ENCODE results near the gene NTSR2. TPM values are rescaled to one million over a fixed set of nuclear protein-coding genes. Genes with fewer than 3 reads are reported as not detected.

NTSR2 gene
- total RNA-seq, 1 donor from 2014 or later: not detected

DNA sequence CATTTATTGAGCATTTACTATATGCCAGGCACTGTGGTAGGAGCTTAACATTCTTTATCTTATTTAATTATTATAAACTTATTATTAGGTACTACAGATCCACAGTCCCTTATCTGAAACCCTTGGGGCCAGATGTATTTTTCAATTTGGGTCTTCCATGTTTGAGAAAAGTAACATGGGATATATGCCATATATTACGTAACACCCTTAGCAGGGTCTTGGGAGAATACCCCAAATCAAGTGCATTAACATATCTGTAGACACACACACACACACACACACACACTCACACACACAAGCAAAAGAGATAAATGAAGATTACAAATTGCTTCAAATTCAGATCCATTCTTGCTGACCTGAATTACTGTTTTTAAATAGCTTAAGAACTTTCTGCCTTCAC, 13.7 kb downstream of the NTSR2 start:
- no peaks in the 10 kb centered on the region for H3K4me1 Mint-ChIP-seq (ENCODE audit: low read depth)
- intact Hi-C loops (cut with micrococcal nuclease): no loop called here
- no peak overlapping the region for H3K4me3 Mint-ChIP-seq (ENCODE audit: low read depth)
- no peaks in the 10 kb centered on the region for H3K36me3 Mint-ChIP-seq (ENCODE audit: low read depth)
- H3K27me3 Mint-ChIP-seq (ENCODE audit: low read depth): no peaks in the 10 kb centered on the region
- DNase-seq (ENCODE audit: low spot score): no peak
- H3K9me3 Mint-ChIP-seq: no peaks in the 10 kb centered on the region
- no peak overlapping the region for H3K27ac Mint-ChIP-seq

DNA sequence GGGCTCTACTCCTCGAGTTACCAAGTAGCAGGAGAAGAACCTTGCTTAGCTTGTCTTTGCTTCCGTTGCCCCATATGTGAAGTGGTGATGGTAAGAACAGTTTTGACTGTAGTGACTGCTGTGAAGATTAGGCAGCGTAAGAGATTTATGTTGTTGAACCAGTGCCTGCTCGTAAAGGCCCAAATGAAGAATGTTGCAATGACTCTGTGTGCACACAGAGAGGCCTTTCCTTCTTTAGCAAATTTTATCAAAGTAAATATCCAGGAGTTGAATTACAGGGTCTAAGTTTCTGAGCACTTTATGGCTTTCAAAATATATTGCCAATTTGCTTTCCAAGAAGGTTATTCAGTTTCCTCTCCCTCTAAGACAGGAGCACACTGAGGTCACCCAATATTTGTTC, 14.5 kb downstream of the NTSR2 start:
- Mint-ChIP-seq H3K36me3 (ENCODE audit: low read depth) (no peaks in the 10 kb centered on the region), H3K9me3 (no peaks in the 10 kb centered on the region), H3K4me3 (ENCODE audit: low read depth) (no peak overlapping the region), H3K4me1 (ENCODE audit: low read depth) (no peaks in the 10 kb centered on the region), H3K27ac (no peak overlapping the region), H3K27me3 (ENCODE audit: low read depth) (peaks cover under 1% of the 10 kb centered on the region)
- no peak for DNase-seq (ENCODE audit: low spot score)
- intact Hi-C loops (cut with micrococcal nuclease): no loop called here

DNA sequence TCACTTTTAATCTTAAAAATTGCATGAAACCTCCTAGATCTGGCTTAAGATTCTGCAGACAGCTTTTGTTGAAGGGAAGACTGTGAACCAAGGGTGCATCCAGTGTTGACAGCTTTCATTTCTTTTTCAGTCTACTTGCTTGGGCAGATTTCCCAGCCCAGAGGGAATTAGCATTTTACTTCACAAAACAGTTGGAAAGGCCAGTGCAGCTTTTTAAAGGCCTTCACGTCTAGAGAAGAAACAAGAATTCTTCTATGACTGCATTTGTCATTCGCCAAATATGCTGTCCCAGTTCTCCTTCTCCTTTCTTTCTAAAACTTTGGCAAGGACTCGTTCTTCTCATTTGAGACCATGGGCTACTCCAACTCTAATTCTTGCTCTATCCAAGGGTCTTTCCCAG, 17.4 kb downstream of the NTSR2 start:
- Mint-ChIP-seq H3K27ac (no peak overlapping the region), H3K4me3 (ENCODE audit: low read depth) (no peak overlapping the region), H3K4me1 (ENCODE audit: low read depth) (no peaks in the 10 kb centered on the region), H3K27me3 (ENCODE audit: low read depth) (peaks cover 6% of the 10 kb centered on the region), H3K36me3 (ENCODE audit: low read depth) (no peaks in the 10 kb centered on the region), H3K9me3 (no peaks in the 10 kb centered on the region)
- no peak for DNase-seq (ENCODE audit: low spot score)
- intact Hi-C loops (cut with micrococcal nuclease): no loop called here

DNA sequence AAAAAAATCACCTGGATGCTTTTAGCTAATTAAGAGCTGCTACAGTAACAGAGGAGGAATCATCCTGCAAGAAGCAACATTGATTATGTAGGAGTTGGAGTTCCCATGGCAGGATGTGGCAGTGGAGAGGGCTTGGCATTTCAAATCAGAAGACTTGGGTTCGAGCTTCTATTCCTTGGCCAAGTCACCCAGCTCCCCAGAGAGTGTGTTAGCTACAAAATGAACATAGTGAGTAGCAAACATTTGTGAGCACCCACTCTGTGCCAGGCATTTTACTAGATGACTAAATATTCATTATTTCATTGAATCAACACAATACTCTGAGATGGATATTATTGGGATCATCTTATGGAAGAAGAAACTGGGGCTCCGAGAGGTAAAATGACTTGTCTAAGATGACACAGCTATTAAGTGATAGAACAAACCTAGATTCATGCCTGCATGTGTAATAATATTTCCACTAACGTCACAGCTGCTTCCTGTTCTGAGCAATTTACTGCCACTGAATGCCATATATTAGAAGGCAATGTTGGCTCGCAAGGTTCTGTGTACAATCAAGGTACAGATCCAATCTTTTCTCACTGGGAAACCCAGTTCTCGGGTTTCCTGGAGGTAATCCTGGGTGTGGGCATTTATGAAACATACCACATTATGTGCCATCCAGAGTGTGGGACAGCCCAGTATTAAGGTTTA, 18.0 kb downstream of the NTSR2 start:
- Mint-ChIP-seq H3K36me3 (ENCODE audit: low read depth) (no peaks in the 10 kb centered on the region), H3K27me3 (ENCODE audit: low read depth) (peaks cover 6% of the 10 kb centered on the region), H3K4me3 (ENCODE audit: low read depth) (no peak overlapping the region), H3K9me3 (no peaks in the 10 kb centered on the region), H3K4me1 (ENCODE audit: low read depth) (no peaks in the 10 kb centered on the region), H3K27ac (no peak overlapping the region)
- intact Hi-C loops (cut with micrococcal nuclease): no loop called here
- DNase-seq (ENCODE audit: low spot score): no peak

DNA sequence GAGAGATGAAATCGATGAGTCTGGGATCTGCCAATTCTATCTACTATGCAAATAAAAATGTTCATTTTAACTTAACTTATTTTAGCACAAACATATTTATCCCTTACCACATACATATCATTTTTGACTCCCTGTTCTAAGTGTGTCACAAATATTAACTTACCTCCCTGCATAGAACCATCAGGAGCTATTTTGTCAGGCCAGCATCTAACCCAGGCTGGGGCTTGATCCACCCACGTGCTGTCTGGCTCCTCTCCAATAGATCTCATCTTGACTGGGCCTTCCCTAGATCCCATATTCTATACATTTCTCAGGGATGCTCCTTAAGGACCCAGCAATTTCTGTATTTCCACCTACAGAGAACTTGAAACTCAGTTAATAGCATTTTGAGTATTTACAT, 20.9 kb downstream of the NTSR2 start:
- H3K27ac Mint-ChIP-seq: no peak overlapping the region
- DNase-seq (ENCODE audit: low spot score): no peak
- no peaks in the 10 kb centered on the region for H3K9me3 Mint-ChIP-seq
- no peaks in the 10 kb centered on the region for H3K4me1 Mint-ChIP-seq (ENCODE audit: low read depth)
- intact Hi-C loops (cut with micrococcal nuclease): no loop called here
- no peaks in the 10 kb centered on the region for H3K36me3 Mint-ChIP-seq (ENCODE audit: low read depth)
- H3K27me3 Mint-ChIP-seq (ENCODE audit: low read depth): peaks cover 6% of the 10 kb centered on the region
- no peak overlapping the region for H3K4me3 Mint-ChIP-seq (ENCODE audit: low read depth)

DNA sequence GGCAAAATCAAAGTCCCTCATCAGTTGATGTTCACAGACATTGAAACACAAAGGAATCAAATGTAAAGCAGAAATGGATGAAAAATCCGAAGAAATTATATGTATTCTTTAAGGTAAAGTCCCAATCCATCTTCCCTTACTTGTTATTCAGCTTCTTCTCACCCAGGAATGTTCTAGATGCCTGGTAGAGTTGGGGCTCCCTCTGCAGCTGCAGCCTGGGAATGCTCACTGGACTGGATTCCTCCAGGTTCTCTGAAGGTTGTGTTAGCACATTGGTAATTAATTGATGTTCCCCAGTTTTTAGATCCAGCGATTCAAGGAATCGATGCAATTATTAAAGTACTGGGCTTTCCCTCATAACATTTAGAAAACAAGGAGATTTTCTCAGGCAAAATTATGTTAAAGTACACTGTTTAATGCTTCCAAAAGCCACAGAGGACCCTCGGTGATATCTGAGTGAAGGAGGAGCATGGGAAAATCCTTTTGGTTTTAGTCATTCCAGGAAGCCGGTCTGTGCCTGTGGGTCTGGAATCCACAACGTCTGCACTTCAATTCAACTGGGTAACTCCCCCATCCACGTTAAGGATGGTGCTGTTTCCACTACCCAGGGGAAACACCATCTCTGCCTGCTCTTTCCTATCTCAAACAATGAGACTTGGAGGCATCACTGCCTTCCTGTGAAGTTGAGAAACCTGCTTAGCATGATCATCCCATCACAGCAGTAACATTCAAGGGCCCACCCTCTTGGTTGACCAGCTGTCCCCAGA, 22.0 kb downstream of the NTSR2 start:
- no peak overlapping the region for H3K27ac Mint-ChIP-seq
- no peak overlapping the region for H3K4me3 Mint-ChIP-seq (ENCODE audit: low read depth)
- peaks cover 6% of the 10 kb centered on the region for H3K27me3 Mint-ChIP-seq (ENCODE audit: low read depth)
- no peaks in the 10 kb centered on the region for H3K36me3 Mint-ChIP-seq (ENCODE audit: low read depth)
- intact Hi-C loops (cut with micrococcal nuclease): no loop called here
- no peaks in the 10 kb centered on the region for H3K9me3 Mint-ChIP-seq
- H3K4me1 Mint-ChIP-seq (ENCODE audit: low read depth): no peaks in the 10 kb centered on the region
- DNase-seq (ENCODE audit: low spot score): no peak

DNA sequence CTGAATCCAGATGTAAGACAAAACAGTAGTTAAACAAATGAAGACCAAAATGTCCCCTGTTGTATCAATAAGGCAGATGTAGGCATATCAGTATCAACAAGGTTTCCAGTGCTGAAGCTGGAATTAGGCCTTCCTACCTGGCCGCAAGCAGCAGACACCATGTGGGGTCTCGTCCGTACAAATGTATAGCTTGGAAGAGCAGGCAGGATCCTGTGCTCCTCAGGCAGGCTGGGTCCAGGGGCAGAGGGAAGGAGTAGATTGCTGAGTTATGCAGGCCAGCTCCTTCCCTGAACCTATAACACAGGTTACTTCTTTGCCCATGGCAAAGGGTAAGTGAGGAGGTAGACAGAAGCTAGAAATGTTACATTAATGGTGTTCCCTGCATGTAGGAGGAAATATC, 23.5 kb downstream of the NTSR2 start:
- no peak for DNase-seq (ENCODE audit: low spot score)
- Mint-ChIP-seq H3K36me3 (ENCODE audit: low read depth) (no peaks in the 10 kb centered on the region), H3K27me3 (ENCODE audit: low read depth) (peaks cover 6% of the 10 kb centered on the region), H3K9me3 (no peaks in the 10 kb centered on the region), H3K4me3 (ENCODE audit: low read depth) (no peak overlapping the region), H3K27ac (no peak overlapping the region), H3K4me1 (ENCODE audit: low read depth) (no peaks in the 10 kb centered on the region)
- intact Hi-C loops (cut with micrococcal nuclease): no loop called here

DNA sequence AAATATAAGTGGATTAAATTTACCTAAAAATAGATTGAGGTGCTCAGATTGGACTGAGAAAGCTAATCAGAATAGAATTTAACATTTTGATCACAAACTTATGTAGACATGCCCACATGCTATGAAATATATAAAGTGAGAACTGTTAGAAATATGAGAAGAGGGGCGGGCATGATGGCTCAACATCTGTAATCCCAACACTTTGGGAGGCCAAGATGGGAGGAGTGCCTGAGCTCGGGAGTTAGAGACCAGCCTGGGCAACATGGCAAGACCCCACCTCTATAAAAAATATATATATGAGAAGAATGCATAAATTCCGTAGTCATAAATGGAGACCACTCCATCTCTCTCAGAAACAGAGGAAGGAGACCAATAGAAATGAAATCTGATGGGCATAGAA, 25.7 kb downstream of the NTSR2 start:
- Mint-ChIP-seq H3K36me3 (ENCODE audit: low read depth) (no peaks in the 10 kb centered on the region), H3K27me3 (ENCODE audit: low read depth) (no peaks in the 10 kb centered on the region), H3K27ac (no peak overlapping the region), H3K9me3 (no peaks in the 10 kb centered on the region), H3K4me1 (ENCODE audit: low read depth) (no peaks in the 10 kb centered on the region), H3K4me3 (ENCODE audit: low read depth) (no peak overlapping the region)
- intact Hi-C loops (cut with micrococcal nuclease): no loop called here
- DNase-seq (ENCODE audit: low spot score): no peak

DNA sequence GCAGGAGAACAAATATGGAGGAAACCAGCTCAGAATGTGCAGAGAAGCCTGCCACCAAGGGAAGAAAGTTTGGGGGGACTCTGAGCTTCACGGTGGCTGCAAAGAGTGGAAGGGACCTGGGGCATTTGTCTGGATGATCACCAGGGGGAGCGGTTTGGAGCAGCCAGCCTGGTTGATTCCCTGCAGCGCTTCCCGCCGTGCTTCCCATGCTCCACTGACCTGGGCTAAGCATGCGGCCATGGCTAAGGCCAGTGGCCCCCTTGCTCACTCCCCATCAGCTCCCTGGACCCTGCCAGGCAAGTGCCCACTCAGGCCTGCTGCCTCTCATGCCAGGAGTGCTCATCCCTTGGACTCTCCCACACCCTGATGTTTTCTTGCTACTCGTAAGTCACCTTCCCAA, 27.0 kb downstream of the NTSR2 start:
- H3K36me3 Mint-ChIP-seq (ENCODE audit: low read depth): no peaks in the 10 kb centered on the region
- H3K4me1 Mint-ChIP-seq (ENCODE audit: low read depth): no peaks in the 10 kb centered on the region
- H3K4me3 Mint-ChIP-seq (ENCODE audit: low read depth): no peak overlapping the region
- no peak for DNase-seq (ENCODE audit: low spot score)
- H3K27ac Mint-ChIP-seq: no peak overlapping the region
- no peaks in the 10 kb centered on the region for H3K27me3 Mint-ChIP-seq (ENCODE audit: low read depth)
- H3K9me3 Mint-ChIP-seq: no peaks in the 10 kb centered on the region
- intact Hi-C loops (cut with micrococcal nuclease): no loop called here

DNA sequence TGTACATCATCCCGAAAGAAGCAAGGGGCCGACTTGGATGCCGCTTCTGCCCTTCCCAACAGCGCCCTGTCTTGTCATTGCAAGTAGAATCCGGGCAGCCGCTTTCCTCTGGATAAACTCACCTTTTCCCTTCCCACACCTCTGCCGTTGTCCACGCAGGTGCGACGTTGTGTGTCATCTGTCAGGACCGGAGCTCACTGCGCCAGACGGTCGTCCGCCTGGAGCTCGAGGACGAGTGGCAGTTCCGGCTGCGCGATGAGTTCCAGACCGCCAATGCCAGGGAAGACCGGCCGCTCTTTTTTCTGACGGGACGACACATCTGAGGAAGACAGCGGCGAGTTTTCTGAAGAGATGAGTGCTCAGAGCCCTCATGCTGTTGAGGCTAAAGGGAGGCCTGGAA, 29.9 kb downstream of the NTSR2 start:
- Mint-ChIP-seq H3K27ac (no peak overlapping the region), H3K36me3 (ENCODE audit: low read depth) (no peaks in the 10 kb centered on the region)
- no peak for DNase-seq (ENCODE audit: low spot score)

DNA sequence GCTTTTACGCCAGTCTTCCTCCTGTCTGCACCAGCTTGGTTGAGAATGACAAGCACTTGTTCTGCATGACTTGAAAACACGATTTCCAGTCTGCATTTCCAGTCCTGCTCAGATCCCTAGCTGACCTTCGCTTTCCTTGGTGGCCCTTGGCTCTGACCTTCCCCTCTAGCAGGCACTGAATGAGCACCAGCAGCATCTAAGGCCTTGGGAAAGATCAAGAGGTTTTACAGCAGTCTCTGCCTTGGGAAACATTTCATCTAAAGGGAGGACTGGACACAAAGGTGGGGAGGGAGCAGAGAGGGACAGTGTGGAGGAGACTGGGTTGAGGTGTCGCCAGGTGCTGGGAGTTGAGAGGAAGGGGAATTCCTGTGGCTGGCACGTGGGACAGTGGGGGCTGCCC, 30.5 kb downstream of the NTSR2 start:
- no peaks in the 10 kb centered on the region for H3K36me3 Mint-ChIP-seq (ENCODE audit: low read depth)
- H3K27me3 Mint-ChIP-seq (ENCODE audit: low read depth): no peaks in the 10 kb centered on the region
- no peaks in the 10 kb centered on the region for H3K4me1 Mint-ChIP-seq (ENCODE audit: low read depth)
- H3K9me3 Mint-ChIP-seq: no peaks in the 10 kb centered on the region
- intact Hi-C loops (cut with micrococcal nuclease): no loop called here
- H3K4me3 Mint-ChIP-seq (ENCODE audit: low read depth): no peak overlapping the region
- no peak overlapping the region for H3K27ac Mint-ChIP-seq
- DNase-seq (ENCODE audit: low spot score): no peak

More for the DNA sequence above, 29.9 kb downstream of the NTSR2 start:
- intact Hi-C loops (cut with micrococcal nuclease): no loop called here
- Mint-ChIP-seq H3K27me3 (ENCODE audit: low read depth) (no peaks in the 10 kb centered on the region), H3K4me1 (ENCODE audit: low read depth) (no peaks in the 10 kb centered on the region), H3K4me3 (ENCODE audit: low read depth) (no peak overlapping the region), H3K9me3 (no peaks in the 10 kb centered on the region)

DNA sequence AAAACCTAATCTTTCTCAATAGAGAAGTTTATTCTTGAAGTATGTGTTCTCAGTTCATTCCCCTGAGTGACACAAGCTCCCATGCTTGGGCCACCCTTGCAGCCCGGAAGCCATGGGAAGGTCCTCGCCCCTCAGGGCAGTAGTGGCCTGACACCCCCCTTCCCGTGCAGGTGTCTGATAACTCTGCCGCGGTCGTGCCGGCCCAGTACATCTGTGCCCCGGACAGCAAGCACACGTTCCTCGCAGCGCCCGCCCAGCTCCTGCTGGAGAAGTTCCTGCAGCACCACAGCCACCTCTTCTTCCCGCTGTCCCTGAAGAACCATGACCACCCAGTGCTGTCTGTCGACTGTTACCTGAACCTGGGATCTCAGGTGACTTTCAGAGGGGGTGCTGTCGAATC, 32.4 kb downstream of the NTSR2 start:
- H3K36me3 Mint-ChIP-seq (ENCODE audit: low read depth): no peaks in the 10 kb centered on the region
- H3K27me3 Mint-ChIP-seq (ENCODE audit: low read depth): no peaks in the 10 kb centered on the region
- DNase-seq (ENCODE audit: low spot score): no peak
- no peaks in the 10 kb centered on the region for H3K9me3 Mint-ChIP-seq
- intact Hi-C loops (cut with micrococcal nuclease): no loop called here
- H3K4me3 Mint-ChIP-seq (ENCODE audit: low read depth): no peak overlapping the region
- H3K4me1 Mint-ChIP-seq (ENCODE audit: low read depth): no peaks in the 10 kb centered on the region
- H3K27ac Mint-ChIP-seq: no peak overlapping the region

DNA sequence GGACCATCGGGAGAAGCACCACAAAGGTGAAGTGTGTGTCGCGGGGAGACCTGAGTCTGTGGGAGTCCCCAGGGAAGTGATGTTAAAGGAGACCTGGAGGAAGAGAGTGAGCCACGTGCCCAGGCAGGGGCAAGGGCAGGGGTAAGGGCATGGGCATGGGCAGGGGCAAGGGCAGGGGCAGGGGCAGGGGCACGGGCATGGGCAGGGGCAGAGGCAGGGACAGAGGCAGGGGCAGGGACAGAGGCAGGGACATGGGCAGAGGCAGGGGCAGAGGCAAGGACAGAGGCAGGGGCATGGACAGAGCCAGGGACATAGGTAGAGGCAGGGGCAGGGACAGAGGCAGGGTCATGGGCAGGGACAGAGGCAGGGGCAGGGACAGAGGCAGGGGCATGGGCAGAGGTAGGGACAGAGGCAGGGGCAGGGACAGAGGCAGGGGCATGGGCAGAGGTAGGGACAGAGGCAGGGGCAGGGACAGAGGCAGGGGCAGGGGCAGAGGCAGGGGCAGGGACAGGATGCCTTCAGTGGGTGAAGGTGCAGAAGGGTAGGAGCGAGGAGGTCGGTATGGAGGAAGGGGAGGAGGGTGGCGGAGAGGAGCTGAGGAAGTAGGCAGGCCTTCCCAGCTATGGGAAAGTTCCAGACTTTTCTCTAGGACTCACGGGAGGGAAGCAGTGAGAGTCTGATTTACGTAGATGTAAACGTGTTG, 33.3 kb downstream of the NTSR2 start:
- H3K4me3 Mint-ChIP-seq (ENCODE audit: low read depth): no peak overlapping the region
- no peak for DNase-seq (ENCODE audit: low spot score)
- intact Hi-C loops (cut with micrococcal nuclease): no loop called here
- H3K9me3 Mint-ChIP-seq: no peaks in the 10 kb centered on the region
- no peaks in the 10 kb centered on the region for H3K4me1 Mint-ChIP-seq (ENCODE audit: low read depth)
- no peak overlapping the region for H3K27ac Mint-ChIP-seq
- H3K27me3 Mint-ChIP-seq (ENCODE audit: low read depth): no peaks in the 10 kb centered on the region
- H3K36me3 Mint-ChIP-seq (ENCODE audit: low read depth): no peaks in the 10 kb centered on the region
